Lung (tissue), 12 donors: ENCODE data around the gene TNS3. TPM values are rescaled to one million over a fixed set of nuclear protein-coding genes. Genes with fewer than 3 reads are reported as not detected.

ENCODE experiments used
- ATAC-seq: fragments of 200-7000 bp; cut with Tn5 transposase; one replicate; pipeline ENCODE4 v1.9.1; 2020; ENCODE audit warnings: moderate number of reproducible peaks; ENCODE audit not compliant: insufficient read depth, low FRiP score
- DNase-seq, 3 donors: peaks; one replicate each; pipeline ENCODE4 v3.0.0-alpha.2; 2013 to 2017
- H3K27ac ChIP-seq, 2 donors: one replicate each; pipeline ENCODE4 v1.5.1; 2013; ENCODE audit warnings: mild to moderate bottlenecking in 2 of 2, moderate library complexity in 2 of 2, control low read depth in 1 of 2, inconsistent platforms in 1 of 2, low read depth in 1 of 2, low read length in 1 of 2
- H3K27me3 ChIP-seq, 3 donors: one replicate each; pipeline ENCODE4 v1.5.1; 2013; ENCODE audit warnings: low read length in 2 of 3; ENCODE audit not compliant: control insufficient read depth in 3 of 3, insufficient read depth in 3 of 3
- H3K36me3 ChIP-seq, 4 donors: one replicate each; pipeline ENCODE4 v1.5.1; 2013; ENCODE audit warnings: low read length in 4 of 4, mild to moderate bottlenecking in 1 of 4, moderate library complexity in 1 of 4; ENCODE audit not compliant: control insufficient read depth in 4 of 4, insufficient read depth in 4 of 4
- H3K4me1 ChIP-seq, 5 donors: one replicate each; pipeline ENCODE4 v1.5.1; 2013; ENCODE audit warnings: low read length in 5 of 5, mild to moderate bottlenecking in 2 of 5, moderate library complexity in 1 of 5; ENCODE audit not compliant: control insufficient read depth in 5 of 5, insufficient read depth in 5 of 5
- H3K4me3 ChIP-seq: one replicate; pipeline ENCODE4 v1.5.1; 2013; ENCODE audit warnings: mild to moderate bottlenecking, control low read depth, moderate library complexity
- H3K9ac ChIP-seq, 2 donors: one replicate each; pipeline ENCODE4 v1.5.1; 2013; ENCODE audit warnings: low read length in 2 of 2, control low read depth in 1 of 2; ENCODE audit not compliant: insufficient read depth in 1 of 2
- H3K9me3 ChIP-seq, 4 donors: one replicate each; pipeline ENCODE4 v1.5.1; 2013; ENCODE audit warnings: low read length in 3 of 4, mild to moderate bottlenecking in 1 of 4, moderate library complexity in 1 of 4; ENCODE audit not compliant: control insufficient read depth in 4 of 4, insufficient read depth in 3 of 4
- CTCF ChIP-seq: IDR thresholded peaks from 2 replicates; pipeline ENCODE4 v1.5.1; 2012; ENCODE audit warnings: mild to moderate bottlenecking; ENCODE audit errors: control extremely low read depth, extremely low read depth
- WGBS, 2 donors: extraction: QIAGEN DNeasy Blood & Tissue Kit; methylation state at CpG; one replicate each; pipeline ENCODE4 v1.1.7; 2013; 5-methylcytosine and 5-hydroxymethylcytosine counted together
- polyA plus RNA-seq, 2 donors: library from polyadenylated mRNA; stranded (reverse); fragments of 200-250 nt; gene quantifications; one replicate each; pipeline ENCODE4 v1.2.1, GENCODE V29; 2013
- total RNA-seq, 2 donors: library from RNA; depleted of rRNA in 1 of 2; stranded (reverse); fragments of >200 nt in 1 of 2; gene quantifications; one replicate each; pipeline ENCODE4 v1.2.1, GENCODE V29; 2014 to 2021
- donor health status: control.
- donor health status: control.
- donor health status: Bipolar disorder and iron deficiency.
- donor health status: healthy.
- donor health status: DM: yes; HTN: yes; CAD: no.

Gene TNS3
- total and polyA plus RNA-seq, 4 donors = 23.8 to 140 (median 85.7) TPM

GRCh38 chr7:47481541-47482012 lies 100.3 kb downstream of the TNS3 start:
- no peak overlapping the region for H3K9ac ChIP-seq
- H3K4me3 ChIP-seq = no peak overlapping the region
- ATAC-seq (no peak), DNase-seq (no peak)
- H3K36me3 ChIP-seq = peaks cover 0 to 5% (median under 1%) of the 10 kb centered on the region in 4 donors
- 91 to 95% methylated on average over 7 of the region's 7 CpGs for WGBS, 2 donors
- no peaks in the 10 kb centered on the region for H3K27me3 ChIP-seq
- TF ChIP-seq CTCF = no peak
- H3K9me3 ChIP-seq = no peaks in the 10 kb centered on the region
- H3K4me1 ChIP-seq = peaks cover 14 to 76% (median 40%) of the 10 kb centered on the region in 5 donors
- H3K27ac ChIP-seq = peak overlapping the region; percentile 90 to 93

DNA sequence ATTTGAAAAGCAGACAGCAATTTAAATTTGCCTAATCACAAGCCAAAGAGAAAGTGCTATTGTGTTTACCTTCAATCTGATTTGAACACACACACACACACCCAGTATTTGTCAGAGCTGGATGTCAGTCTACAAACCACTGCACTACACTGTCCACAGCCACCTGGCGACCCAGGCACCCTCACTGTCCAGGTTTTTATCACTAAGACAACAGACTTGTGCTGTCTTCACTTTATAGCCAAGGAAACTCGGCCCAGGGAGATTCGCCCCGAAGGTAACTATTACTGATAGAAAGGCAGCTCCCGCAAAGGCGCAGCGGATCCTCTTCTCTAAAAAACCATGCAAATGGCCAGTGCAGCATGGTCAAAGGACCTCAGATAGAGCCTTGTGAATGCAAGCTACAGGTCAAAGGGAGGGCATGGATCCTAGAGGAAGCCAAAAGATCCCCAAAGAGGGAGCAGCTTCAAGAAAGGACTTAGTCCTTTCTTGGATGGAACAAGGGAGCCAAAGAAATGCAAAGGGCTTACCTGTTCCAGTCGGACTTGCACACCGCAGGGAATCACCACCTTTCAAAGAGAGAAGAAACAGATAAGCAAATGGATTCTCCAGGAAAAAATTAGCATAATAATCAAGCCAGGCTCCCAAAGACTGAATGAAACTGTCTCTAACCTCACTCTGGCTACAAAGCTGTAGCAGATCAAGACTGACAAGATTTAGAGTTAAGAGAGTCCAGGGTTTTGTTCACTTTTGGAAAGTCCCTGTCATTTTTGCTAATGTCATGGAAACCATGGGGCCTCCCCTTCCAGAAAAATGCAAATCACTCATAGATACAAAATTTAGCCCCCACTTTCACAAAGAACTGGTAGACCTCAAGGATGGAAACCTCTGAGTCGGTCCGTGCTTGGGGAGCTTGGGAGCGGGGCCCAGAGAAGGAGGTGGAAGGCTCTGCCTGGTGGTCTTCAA lies 101.1 kb downstream of the TNS3 start:
- H3K27ac ChIP-seq = peak overlapping the region; percentile 90 to 93
- no peak overlapping the region for H3K9ac ChIP-seq
- ATAC-seq (no peak), DNase-seq (no peak)
- peaks cover 14 to 75% (median 42%) of the 10 kb centered on the region in 5 donors for H3K4me1 ChIP-seq
- peaks cover 0 to 2% (median under 1%) of the 10 kb centered on the region in 4 donors for H3K36me3 ChIP-seq
- no peak overlapping the region for H3K4me3 ChIP-seq
- H3K9me3 ChIP-seq = no peaks in the 10 kb centered on the region
- no peaks in the 10 kb centered on the region for H3K27me3 ChIP-seq
- WGBS, 2 donors = 92 to 93% methylated on average over 12 of the region's 12 CpGs
- no peak for TF ChIP-seq CTCF

DNA sequence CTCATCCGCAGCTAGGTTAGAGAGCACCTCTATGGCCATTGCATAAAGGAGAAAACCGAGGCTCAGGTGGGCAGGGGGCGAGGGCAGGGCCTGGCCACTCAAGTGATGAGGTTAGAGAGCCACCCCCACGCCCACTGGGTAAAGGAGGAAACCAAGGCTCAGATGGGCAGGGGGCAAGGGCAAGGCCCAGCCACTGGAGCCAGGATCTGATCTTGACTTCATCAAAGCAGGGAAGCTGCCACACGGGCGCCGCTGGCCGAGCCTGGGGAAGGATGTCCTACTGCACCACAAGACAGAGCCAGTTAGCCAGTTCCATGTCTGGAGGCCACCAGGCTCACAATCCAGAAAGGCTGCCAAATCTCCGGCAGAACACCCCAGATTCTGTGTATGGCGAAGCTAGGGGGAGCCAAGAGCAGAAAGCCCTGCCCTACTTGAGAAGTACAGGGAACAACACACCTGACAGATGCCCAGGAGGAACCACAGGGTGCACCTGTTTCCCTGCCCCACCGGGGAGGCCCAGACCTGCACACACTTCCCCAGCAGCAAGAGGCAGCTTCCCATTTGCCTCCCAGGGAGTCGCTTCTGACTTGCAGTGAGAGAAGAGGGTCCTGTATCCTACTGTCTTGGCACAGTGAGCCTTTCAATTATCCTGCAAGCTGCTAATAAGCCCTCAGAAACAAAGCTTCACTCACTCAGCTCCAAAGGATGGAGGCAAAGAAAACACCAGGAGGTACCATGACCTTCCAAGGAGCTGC lies 101.9 kb downstream of the TNS3 start:
- peak overlapping the region; percentile 25 to 41 for H3K27ac ChIP-seq
- H3K9me3 ChIP-seq = no peaks in the 10 kb centered on the region
- DNase-seq = no peak
- WGBS, 2 donors = 81 to 84% methylated on average over 12 of the region's 12 CpGs
- no peaks in the 10 kb centered on the region for H3K27me3 ChIP-seq
- TF ChIP-seq CTCF = no peak
- H3K36me3 ChIP-seq = peaks cover 0 to 1% (median 0%) of the 10 kb centered on the region in 4 donors
- ATAC-seq = no peak
- no peak overlapping the region for H3K9ac ChIP-seq
- no peak overlapping the region for H3K4me3 ChIP-seq
- peaks cover 14 to 66% (median 40%) of the 10 kb centered on the region in 5 donors for H3K4me1 ChIP-seq
